Suppressor macrophage treated with lipopolysaccharide for 4 hours (primary cell): ENCODE measurements around the gene TMEM114.

Source experiments
- DNase-seq: peaks from one replicate; pipeline ENCODE4 v3.0.0-alpha.2; 2020

TMEM114 gene

GRCh38 chr16:8547762-8548161 is 42.5 kb downstream of the TMEM114 start:
- DNase-seq: no peak

- DNase-seq: no peak
Observed at GRCh38 chr16:8544406-8544805, 45.9 kb downstream of the TMEM114 start.

- DNase-seq: no peak
Observed at GRCh38 chr16:8543258-8543657, 47.1 kb downstream of the TMEM114 start.

- DNase-seq: no peak
Observed at GRCh38 chr16:8542393-8542792, 47.9 kb downstream of the TMEM114 start.

- no peak for DNase-seq
Observed at GRCh38 chr16:8541868-8542267, 48.4 kb downstream of the TMEM114 start.

GRCh38 chr16:8537691-8538342 is 52.5 kb downstream of the TMEM114 start:
- DNase-seq: no peak

- DNase-seq: no peak
Observed at GRCh38 chr16:8533509-8533908, 56.8 kb downstream of the TMEM114 start.

- DNase-seq: no peak
Observed at GRCh38 chr16:8530752-8531384, 59.4 kb downstream of the TMEM114 start.

- DNase-seq: no peak
Observed at GRCh38 chr16:8528471-8528870, 61.8 kb downstream of the TMEM114 start.

- DNase-seq: no peak
Observed at GRCh38 chr16:8523932-8524331, 66.4 kb downstream of the TMEM114 start.

- no peak for DNase-seq
Observed at GRCh38 chr16:8522757-8523156, 67.6 kb downstream of the TMEM114 start.

- no peak for DNase-seq
Observed at GRCh38 chr16:8519643-8520042, 70.7 kb downstream of the TMEM114 start.
